GM21723 (cell line): Measurements from ENCODE around the gene DNASE1L3.

Experiments used
- ATAC-seq: cut with Tn5 transposase; IDR thresholded peaks from one replicate; pipeline ENCODE4 v1.9.1; 2021; ENCODE audit warnings: mild to moderate bottlenecking, moderate library complexity; ENCODE audit not compliant: unreplicated experiment

The DNASE1L3 gene

DNA sequence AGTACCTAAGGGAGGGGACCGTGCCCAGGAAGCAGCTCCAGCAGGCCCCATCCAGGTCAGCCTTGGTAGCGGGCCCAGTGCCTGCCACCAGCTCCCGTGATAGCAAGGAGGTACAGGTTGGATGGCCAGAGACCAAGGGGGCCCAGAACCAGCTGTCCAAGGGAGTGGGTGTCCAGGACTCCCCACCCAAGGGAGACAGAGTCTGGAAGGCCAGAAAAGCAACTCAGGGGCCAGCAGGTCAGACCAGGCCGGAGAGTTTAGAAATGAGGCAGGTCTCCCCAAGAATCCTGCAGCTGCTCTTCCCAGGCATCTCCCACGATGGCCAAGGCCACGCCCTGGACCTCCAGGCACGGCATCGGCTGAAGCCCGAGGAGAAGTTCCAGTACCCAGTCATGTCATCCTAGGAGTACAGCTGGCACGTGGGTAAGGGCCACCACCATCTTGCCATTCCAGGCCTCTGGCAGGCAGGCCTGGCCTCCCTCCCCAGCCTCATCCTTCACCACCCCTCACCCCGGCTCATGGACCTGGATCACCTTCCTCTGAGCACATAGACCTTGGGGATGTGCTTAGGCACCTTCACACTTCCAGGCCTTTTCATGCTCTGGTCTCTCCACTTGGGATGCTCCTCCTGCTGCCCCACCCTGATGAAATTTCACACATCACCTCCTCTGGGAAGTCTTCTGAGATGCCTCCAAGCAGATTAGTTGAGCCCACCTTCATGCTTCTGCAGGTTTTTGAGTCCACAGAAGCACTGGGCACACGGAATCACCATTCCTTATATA, 30.5 kb downstream of the DNASE1L3 start:
- no peak for ATAC-seq

DNA sequence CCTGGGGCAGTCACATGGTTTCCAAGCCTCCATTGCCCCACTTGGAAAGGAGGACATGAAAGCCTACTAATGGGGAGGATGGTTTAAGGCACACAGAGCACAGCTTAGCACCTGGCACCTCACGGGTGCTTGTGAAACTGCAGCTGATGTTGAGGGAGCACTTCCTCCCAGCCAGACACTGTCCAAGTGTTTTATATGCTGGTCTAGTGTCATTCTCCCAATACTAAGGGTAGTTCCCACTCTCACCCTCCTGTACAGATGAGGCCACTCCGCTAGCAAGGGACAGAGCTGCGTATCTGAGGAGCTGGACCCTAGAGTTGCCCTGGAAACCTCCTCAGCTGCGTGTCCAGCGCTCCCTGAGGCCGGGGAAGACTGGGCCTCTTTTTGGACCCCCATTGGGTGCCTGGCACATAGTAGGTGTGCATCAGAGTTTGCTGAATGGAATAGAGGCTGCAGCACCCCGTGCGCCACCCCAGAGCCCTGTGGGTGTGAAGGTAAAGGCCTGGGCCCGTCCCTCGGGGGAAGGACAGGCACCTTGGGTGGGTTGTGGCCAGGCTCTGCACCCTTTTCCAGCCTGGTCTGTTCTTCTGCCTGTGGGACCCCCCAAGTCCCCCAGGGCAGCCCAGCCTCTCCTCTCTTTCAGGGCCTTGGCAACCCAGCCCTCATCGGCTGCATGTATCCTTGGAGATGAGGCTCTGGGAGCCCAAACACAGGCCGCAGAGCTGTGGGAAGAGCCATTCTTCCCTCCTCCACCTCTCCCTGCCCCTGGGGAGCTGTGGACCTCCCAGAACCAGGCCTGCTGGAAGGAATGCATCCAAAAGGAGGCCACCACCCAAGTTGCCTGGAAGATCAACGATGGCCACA, 31.3 kb downstream of the DNASE1L3 start:
- ATAC-seq = no peak

DNA sequence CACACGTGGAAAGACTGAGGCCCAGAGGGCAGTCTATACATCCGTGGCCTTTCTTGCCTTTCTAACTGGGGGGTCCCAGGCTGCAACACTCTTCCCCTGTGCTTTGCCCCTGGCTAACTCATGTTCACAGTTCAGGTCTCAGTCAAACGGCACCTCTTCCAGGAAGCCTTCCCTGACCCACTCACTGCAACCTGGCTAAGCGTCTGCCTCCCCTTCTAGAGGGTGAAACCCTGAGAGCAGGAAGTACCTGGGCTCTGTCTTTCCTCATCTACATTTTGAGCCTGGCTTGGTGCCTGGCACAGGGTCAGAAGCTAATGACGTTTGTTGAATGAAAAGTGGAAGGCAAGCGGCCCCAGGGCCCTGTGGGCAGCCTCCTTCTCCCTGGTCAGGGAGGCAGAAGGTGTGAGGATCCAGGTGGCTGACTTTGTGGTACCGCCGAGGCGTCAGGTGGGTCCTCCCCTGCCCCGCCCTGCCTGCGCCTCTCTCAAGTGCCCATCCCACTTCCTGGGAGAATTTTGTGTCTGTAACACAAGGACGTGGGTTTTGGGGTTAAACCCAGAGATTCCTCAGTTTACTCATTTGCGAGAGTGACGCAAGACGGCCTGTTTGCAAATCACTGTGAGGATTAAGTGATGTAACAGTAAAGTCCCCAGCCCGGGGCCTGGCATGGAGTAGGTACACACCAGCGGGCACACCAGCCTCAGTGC, 32.1 kb downstream of the DNASE1L3 start:
- no peak for ATAC-seq

DNA sequence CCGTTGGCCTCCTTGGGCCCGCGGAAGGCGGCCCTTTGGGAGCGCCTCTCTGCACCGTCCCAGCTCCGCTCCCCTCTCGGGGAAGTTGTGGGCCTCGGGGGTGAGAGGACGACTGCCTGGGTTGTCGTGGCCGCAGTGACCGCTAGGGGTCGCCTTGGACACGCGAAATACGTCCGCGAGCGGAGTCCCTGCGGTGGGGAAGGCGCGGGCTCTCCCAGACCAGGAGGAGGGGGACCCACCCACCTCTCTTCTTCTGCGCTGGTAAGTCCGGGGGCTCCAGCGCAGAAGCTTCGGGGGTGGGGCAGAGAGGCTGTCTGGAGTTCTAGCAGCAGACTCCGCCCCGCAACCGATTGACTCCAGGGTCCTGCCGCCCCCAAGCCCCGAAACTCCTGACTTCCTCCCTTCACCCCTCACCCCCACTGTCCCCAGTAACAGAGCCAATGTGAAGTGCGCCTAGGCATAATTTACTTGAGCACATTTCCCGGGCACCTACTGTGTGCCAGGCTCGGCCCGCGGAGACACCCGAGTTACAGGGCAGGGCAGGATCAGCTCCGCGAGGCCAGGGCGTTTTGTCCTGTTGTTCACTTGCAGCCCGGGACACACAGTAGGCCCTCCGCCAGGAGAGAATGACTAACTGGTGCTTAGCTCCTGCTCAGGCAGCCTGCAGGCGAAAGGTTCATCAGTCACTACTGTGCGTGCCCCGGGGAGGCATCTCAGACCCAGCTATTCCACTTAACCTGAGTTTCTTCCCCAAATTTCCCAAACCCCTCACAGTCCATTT, 32.8 kb downstream of the DNASE1L3 start:
- ATAC-seq = peak; percentile 77

DNA sequence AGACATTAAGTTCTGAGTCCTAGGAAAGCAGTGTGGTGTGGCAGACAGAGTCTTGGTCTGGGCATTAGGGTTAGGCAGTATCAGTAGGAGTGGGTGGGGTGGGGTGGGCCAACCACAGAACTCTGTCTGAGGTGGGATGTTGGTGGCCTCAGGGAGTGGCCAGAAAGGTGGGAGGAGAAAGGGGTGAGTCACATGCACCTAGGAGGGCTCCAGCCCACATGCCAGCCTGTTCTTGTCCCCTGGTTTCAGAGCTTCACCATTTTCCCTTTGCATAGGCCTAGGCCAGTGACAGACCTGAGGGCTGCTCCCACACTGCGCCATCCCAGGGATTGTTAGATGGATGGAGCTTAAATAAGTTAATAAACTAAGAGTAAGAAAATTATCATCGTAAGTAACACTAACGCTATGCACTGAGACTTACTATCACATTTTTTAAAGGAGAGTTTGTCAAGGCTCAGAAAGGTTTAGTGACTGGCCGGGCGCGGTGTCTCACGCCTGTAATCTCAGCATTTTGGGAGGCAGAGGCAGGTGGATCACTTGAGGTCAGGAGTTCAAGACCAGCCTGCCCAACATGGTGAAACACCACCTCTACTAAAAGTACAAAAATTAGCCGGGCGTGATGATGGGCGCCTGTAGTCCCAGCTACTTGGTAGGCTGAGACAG, 33.8 kb downstream of the DNASE1L3 start:
- ATAC-seq = no peak

DNA sequence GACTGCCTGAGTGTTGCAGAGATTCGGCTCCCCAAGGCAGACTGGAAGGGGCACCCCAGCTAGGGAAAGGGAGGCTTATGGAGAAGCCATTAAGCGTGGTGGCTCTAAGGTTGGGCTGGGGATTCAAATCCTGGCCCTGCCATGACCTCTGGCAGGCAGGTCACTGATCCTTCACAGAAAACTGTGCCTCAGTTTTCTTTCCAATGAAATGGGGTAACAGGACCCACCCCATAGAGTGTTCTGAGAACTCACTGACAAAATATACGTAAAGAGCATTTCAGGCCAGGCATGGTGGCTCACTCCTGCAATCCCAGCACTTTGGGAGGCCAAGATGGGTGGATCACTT, 34.6 kb downstream of the DNASE1L3 start:
- no peak for ATAC-seq

DNA sequence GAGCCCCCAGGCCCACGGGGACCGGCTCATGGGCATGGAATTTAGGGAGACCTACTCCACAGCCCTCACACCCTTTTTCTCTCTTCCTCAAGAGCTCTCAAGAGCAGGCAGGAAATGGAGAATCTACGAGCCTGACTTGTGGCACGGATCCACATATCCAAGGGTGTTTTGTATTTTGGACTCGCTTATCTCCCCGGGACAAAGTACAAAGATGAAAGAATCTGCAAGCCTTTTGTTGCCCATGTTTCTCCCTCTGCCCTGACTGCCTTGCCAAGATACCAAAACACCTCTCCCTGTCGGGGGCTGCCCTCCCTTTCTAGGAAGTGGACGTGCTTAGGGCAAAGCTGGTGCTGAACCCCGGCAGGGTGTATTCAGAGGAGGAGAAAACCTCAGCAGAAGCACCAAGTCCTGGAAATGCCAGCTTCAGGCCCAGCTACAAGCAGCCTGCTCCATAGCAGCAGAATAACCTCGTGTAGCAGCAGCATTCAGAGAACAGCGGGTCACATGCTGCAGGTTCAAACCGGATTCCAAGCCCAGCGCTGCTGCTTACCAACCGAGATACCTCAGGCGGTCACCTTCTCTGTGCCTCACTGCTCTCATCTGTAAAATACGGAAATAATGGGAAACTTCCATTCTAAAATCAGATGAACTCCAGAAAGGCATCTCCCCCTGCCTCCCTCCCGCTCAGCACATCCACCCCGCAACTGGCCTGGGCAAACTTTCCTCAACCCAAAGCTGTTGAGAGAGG, 35.2 kb downstream of the DNASE1L3 start:
- ATAC-seq = no peak

DNA sequence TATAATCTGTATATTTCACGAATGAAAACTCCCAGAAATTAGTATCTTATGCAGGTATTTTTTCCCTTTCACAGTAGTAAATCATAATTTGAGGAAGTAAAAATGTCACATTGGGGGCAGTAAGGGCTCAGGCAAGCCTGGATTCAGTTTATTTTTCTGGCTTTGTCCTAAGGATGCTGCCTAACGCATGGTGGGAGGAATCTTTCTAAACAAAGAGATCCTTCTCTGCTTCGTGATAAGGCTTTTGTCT, 35.7 kb downstream of the DNASE1L3 start:
- ATAC-seq = no peak

DNA sequence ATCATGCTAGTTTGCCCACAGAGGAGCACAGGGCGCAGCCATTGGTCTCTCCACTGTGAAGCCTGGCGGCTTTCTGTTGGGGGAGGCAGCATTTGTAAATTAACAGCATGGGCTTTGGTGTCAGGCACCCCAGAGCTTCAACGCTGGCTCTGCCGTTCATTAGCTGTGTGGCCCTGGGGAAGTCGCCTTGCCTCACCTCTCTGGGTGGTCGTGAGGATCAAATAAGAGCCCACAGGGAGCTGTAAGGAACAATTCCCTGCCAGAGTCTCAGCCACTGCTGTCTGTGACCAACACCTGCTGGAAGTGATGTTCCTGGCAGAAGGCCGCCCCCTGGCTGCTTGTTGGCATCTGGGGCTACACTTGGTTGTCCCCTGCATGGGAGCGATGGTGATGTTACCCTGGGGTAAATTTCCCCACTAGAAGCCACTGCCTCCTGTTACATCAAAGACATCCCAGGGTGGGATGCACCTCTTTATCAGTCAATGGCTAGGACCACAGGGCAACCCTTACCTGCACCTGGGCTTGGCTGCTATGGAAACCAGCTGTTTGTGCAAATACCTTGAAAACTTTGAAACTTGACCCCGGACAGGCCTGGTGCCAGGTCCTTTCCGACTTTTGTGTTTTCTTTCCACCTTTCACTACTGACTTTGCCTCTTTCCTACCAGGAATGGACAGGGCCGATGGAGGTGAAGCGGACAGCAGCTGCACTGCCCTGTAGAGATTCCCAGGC, 36.9 kb downstream of the DNASE1L3 start:
- ATAC-seq = peak; percentile 46

DNA sequence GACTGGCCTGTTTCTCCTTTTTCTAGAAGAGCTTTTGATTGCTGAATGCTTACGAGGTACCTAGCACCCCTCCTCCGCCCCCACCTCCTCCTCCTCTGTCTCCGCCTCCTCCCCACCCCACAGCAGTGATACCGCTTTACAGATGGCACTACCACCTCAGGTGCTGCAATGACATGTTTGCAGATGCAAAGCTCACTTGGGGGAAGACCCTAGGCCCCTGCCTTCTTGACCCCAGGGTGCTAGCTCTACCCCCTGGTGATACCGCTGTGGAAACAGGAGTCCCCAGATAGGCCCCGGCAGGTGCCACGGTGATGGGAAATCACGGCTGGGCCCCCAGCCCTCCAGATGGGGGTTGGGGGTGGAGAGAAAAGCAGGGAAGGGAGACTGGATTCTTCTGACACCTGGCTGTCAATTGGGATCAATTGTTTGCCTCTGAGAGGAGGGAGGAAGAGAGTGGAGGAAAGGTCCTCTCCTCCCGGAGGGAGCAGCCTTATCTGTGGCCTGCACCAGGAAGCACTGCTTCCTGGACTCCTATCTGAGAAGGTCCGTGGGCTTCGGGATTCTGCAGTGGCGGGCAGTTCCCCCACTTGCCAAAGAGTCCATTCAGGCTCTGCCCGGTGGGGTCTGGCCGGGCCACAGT, 37.6 kb downstream of the DNASE1L3 start:
- no peak for ATAC-seq

DNA sequence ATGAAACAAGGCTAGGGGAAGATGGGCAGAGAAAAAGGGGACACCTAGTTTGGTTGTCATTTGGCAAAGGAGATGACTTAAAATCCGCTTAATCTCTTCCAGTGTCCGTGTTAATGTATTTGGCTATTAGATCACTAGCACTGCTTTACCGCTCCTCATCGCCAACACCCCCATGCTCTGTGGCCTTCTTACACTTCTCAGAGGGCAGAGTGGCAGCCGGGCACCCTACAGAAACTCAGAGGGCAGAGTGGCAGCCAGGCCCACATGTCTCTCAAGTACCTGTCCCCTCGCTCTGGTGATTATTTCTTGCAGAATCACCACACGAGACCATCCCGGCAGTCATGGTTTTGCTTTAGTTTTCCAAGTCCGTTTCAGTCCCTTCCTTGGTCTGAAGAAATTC, 39.6 kb downstream of the DNASE1L3 start:
- no peak for ATAC-seq

DNA sequence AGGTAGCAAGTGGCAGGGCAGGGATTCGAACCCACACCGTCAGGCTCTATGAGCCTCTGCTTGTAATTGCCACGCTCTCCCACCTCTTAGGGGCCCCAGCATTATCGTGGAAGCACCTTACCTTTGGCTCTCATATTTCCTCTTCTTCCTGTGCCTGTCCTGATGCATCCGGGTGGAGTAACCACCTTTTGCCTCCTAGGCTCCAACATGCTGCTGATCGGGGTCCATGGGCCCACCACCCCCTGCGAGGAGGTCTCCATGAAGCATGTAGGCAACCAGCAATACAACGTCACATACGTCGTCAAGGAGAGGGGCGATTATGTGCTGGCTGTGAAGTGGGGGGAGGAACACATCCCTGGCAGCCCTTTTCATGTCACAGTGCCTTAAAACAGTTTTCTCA, 40.4 kb downstream of the DNASE1L3 start:
- ATAC-seq = no peak

DNA sequence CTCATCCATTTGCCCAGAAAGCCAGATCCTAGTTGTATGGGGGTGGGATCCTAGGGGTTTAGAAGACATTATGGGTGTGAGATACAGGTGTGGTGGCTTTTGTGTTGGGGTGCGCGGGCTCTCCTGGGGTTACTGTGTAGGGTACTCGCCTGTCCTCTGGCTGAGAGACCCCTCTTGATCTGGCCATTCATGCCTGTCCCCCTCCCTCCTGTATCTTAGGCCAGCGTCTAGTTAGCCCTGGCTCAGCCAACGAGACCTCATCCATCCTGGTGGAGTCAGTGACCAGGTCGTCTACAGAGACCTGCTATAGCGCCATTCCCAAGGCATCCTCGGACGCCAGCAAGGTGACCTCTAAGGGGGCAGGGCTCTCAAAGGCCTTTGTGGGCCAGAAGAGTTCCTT, 41.4 kb downstream of the DNASE1L3 start:
- no peak for ATAC-seq

DNA sequence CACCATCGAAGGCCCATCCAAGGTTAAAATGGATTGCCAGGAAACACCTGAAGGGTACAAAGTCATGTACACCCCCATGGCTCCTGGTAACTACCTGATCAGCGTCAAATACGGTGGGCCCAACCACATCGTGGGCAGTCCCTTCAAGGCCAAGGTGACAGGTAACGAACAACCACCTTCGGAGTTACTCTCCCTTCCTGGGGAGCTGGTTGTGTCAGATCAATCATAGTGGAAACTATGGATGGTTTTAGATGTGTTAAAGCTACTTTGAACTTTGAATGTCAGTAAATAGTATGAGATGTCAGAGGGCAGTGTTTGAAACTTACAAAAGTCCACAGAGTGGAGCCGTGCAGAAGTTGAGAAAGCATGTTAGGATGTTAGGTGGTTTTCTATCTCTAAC, 42.3 kb downstream of the DNASE1L3 start:
- no peak for ATAC-seq

DNA sequence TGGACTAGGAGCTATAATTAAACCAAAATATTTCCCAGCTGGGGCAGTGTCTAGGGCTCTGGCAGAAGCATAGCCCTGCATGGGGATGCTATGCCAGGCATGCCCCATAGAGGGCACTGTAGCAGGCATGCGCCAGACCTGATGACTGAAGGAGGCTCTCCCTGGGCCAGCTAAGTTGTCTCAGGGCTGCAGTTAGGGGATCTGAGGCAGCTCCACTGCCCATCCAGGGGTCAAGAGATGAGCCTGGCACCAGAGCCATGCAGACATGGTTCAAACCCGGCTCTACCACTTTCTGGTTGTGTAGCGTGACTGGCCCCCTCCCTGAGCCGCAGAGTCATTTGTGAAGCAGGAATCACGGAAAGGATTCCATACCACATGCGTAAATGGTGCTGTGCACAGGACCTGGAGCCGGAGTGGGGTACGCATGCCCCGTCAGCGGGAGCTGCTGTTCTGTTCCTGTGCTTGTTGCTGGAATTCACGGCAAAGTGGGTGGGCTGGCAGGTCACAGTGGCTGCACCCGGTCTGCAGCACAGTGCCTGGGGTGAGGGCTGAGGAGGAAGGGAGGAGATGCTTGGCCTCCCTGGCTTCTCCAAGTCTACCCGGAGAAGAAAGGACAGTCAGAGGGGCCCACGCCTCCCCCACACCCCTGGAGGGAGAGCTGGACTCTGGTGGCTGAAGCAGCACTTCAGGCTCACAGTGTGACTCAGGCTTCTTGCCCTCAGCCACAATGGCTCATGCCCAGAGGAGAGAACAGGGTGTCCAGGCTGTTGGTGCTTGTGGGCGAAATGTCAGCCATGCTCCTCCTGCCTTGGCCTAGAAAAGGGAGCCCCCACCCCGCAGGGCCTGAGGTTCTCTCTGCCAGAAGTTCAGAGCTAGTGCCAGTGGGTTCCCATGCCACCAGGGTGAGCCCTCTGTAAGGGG, 43.1 kb downstream of the DNASE1L3 start:
- no peak for ATAC-seq

DNA sequence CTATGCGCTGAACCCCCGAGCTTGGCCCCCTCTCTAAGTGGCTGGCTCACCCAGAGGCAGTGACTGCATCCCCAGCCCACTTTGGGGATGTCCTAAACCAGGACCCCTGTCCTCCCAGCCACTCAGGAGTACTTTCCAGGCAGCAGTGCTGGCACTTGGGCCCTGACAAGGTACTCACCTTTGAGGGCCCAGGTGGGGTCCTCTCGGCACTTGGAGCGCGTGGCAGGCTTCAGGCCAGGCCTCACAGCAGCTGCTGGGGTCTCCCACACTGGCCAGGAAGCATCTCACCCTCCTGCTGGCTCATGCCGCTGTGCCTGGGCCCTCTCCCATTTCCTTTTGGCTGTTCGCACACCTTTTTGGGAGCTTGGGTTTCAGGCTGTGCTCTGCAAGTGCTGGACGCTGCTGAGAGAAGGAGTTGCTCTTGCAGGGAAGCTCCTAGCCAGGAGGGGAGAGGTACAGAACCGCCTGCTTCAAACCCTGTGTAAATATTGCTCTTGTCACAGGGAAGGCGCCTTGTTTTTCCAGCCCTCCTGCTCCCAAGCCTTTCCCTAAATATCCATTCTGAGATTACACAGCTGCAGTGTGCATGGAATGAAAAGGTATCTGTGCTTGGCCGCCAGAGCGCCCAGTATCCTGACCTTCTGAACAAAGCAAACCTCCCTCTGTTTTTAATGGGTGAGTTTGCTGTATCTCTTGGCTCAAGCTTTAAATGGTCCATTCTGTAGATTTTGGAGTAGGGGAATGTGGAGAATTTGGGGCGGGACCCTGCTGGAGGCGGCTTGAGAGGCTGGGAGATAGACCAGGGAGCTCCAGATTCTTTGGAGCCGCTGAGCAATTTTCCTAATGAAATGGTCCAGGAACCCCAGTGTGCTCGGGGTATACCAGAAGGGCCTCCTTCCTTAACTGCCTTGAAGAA, 45.6 kb downstream of the DNASE1L3 start:
- no peak for ATAC-seq
